ENCODE measurements around the gene REPIN1.
"Not testable (repeated sequence)": the region's sequence is repeated elsewhere in the genome, so short reads cannot be mapped to it uniquely, and the experiment has no call there.

REPIN1 gene

DNA sequence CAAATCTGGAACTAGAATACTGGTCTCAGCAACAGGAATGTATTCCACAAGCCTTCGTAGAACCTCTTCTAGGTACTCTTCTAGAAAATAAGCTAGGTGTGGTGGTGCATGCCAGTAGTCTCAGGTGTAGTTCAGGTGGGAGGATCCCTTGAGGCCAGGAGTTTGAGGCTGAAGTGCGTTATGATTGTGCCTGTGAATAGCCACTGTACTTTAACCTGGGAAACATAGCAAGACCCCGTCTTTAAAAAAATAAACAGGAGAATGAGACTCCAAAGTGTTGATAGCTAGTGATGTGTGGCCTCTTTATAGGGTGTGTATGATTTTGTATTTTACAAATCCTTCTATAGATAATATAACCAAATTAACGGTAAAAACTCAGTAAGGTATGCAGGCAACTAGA lies 9.0 kb downstream of the REPIN1 start:
- no peak for DNase-seq

GRCh38 chr7:150378115-150378852 lies 9.7 kb downstream of the REPIN1 start:
- peak; percentile 57 for DNase-seq

- peak; percentile 97 for DNase-seq
These were observed 10.3 kb downstream of the REPIN1 start, which contains the start of gene ZNF775 for GRCh38 chr7:150378853-150379440. Gene ZNF775, plus strand, starts transcription at chr7:150379330. Its CDS starts 9,141 bp downstream, at chr7:150388471.

DNA sequence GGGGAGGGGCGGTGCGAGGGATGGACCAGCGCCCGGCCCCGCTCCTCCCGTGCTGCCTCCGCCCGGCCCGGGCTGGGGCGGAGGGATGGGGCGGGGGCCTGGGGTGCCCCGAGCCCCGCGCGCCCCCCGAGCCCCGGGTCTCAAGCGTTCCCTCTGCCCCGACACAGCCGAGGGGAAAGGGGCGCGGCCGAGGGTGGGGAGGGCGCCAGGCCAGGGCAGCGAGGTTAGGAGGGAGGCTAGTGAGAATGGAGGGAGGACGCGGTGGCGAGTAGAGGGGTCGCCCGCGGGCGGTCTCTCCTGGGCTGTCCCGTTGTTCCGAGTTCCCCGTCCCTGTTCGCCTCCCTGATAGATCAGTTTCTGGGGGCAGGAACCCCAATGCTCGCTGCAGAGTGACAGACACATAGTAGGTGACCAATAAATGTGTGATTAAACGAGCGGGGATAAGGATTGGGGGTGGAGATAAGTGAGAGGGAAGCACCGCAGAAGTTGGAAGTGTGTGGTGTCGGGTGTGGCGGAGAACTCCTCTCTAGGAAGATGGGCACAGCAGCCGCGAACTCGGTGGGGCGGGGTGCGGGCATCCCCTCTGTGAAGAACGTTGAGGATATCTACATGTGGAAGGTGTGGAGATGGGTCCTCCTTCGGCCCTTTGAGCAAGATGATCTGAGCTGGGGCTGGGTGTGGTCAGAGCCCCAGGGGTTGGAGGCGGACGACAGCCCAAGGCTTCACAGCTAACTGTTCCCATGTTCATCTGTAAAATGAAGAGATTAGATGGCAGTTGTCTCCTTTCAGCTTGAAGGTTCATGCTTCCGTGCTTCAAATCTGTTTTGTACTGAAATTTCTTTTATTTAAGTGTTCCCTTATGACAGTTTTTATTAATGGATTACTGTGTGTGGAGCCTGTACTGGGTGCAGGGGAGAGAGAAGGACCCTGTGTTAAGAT lies 11.1 kb downstream of the REPIN1 start:
- no peak for DNase-seq

DNA sequence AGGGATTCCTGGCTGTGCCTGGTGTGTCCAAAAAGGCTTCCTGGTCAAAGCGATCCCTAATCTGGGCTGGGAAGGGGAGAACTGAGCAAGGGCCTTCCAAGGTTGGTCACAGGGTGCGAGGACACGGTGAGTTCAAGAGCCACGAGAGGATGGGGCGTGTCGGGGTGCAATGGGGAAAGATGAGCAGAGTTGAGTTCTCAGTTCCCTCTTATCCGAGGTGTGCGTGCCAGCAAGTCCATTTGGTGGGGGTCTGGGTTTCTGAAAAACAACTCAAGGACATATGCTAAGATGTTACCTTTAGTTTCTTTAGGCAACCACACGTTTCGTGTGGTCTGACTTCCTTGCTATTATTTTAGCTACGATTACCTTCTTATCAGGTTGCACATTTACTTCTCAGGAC lies 11.8 kb downstream of the REPIN1 start:
- no peak for DNase-seq

GRCh38 chr7:150381096-150381495 lies 12.5 kb downstream of the REPIN1 start:
- DNase-seq: no peak

DNA sequence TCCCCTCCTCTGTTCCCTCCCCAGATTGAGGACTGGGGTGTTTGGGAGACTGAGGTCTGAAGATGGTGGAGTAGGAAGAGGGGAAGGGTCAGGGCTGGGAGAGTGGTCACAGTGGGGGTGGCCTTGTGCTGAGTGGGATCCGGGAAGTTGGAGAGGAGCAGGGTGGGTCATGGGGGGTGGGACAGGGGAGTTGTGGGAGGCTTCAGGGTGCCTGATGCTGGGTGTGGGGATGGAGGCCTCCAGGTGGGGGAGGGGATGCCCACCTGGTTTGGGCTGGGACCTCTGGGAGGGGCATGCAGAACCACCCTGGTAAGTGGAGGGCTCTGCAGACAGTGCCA lies 13.1 kb downstream of the REPIN1 start:
- DNase-seq: no peak

GRCh38 chr7:150382123-150382843 lies 13.7 kb downstream of the REPIN1 start:
- DNase-seq: no peak

GRCh38 chr7:150382844-150383225 lies 14.2 kb downstream of the REPIN1 start:
- DNase-seq: no peak

- DNase-seq: no peak
These were observed 15.2 kb downstream of the REPIN1 start for GRCh38 chr7:150383710-150384397.

DNA sequence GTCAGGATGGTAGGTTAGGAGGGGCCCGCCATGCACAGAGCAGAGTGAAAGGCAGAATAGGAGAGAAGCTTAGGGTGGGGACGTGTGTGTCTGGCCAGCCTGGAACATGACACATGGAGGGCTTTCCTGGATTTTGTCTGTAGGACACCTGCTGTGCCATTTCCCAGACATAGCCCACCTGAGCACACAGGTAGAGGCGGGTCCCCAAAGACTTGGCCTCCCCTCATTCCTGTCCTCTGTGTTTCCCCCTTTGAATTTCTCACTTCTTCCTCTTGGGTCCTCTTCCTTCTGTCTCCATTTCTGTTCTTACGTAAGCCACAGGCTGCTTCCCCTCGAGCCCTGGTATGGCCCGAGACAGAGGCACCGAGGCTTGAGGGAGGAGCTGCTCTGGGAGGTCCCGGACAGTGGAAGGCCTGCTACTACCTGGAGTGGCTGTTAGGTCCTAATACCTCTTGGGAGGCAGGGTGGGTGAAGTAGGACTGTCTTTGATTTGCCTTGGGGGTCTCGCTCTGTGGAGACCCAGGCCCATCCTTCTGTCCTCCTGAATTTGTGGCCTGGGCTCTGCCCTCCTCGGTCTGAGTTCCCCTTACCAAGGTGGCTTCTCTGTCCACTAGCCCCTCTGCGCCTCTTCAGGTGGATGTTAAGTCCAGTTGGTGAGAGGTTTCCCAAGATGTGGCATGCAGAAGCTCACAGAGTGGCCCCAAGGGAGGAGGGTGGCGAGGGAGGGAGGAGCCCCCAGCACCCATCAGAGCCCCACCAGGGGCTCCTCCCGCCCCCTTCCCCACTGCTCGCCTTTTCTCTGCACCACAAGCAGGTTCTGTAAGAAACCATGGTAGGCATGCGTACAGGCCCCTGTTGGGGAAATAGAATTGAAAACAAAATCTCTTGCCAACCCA lies 16.0 kb downstream of the REPIN1 start:
- DNase-seq: no peak

DNA sequence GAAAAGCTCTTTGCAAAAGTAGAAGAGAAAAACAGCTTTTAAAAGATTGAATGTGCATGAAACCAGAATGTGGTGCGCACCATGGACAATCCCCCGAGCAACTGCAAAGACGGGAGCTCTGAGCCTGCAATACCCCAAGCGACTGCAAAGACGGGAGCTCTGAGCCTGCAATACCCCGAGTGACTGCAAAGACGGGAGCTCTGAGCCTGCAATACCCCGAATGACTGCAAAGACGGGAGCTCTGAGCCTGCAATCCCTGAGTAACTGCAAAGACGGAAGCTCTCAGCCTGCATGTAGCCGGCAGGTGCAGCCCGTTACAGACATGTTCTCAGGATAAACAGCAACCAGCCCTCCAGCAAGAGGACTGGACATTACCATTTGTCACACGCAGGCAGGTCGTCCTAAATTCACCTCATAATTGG lies 16.7 kb downstream of the REPIN1 start:
- DNase-seq: no peak

GRCh38 chr7:150385884-150386283 lies 17.3 kb downstream of the REPIN1 start:
- DNase-seq: not testable (repeated sequence)

- DNase-seq: no peak
These were observed 19.7 kb downstream of the REPIN1 start for GRCh38 chr7:150388306-150388705.

DNA sequence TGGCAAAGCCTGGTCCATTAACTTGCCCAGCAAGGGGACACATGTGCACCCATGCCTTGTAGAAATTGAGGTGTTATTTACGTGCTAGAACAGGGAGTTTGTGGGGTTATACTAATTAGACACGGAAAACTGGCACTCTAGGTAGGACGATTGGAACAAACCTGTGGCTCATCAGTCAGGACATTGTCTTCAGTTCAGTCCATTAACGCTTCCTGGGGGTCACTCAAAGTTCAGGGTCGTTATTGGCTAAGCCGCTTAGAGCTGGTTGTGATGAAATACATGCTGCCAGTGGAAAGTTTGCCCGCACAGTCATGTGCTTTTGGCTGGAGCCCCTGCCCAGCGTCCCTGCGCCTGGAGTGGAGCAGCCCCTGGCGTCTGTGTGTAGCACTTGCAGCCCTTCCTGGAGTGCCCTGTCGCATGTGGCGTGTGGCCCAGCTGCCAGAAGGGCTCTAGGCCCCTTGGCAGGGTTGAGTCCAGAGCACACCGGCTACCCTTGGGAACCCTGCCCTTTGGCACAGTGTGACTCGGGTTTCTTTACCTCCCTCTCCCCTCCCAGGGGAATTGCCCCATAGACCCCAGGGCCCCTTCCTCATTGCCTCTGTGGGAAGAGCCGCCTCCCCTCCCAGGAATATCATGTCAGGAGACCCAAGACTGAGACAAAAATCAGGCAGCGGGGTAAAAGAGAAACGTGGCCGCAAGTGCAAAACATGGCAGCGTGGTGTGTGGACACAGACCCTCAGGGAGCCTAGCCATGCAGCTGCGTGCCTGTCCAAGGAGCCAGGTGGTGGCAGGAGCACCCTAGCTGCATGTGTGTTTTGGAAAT lies 20.3 kb downstream of the REPIN1 start:
- DNase-seq: no peak

DNA sequence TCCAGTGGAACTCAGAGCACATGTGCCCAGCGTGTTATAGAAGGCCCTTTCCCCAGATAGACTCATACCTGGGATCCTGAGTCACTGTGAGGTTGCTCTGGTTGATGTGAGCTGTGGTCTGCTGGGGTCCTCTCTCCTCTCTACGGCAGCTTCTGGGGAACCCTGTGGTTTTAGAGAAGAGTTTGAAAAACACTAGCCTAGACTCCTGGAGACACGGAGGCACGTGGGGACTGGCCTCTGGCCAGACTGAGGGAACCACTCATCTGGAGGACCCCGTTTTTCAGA lies 20.9 kb downstream of the REPIN1 start:
- no peak for DNase-seq

- DNase-seq: no peak
These were observed 21.6 kb downstream of the REPIN1 start for GRCh38 chr7:150390205-150390604.

DNA sequence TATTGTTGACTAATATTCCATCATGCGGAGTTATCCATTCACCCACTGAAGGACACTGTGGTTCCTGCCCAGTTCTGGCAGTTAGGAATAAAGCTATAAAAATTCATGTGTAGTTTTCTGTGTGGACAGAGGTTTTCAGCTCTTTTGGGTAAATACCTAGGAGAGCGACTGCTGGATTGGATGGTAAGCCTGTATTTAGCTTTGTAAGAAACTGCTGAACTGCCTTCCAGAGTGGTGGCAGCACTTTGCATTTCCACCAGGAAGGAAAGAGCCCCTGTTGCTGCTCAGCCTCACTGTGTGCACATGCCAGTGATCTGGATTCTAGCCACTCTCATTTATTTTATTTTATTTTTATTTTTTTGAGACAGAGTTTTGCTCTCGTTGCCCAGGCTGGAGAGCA lies 24.7 kb downstream of the REPIN1 start:
- DNase-seq: no peak

DNA sequence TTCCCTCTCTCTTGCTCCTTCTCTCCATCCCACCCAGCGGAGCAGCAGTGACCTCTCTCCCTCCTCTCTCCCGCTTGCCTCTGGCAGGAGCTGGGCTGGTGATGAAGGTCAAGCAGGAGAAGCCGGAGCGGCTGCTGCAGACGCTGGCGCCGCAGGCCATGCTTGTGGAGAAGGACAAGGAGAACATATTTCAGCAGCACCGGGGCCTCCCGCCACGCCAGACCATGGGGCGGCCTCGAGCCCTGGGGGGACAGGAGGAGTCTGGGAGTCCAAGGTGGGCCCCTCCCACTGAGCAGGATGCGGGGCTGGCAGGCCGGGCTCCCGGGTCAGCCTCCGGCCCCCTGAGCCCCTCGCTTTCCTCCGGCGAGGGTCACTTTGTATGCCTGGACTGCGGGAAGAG lies 27.8 kb downstream of the REPIN1 start:
- DNase-seq: no peak

- DNase-seq: no peak
These were observed 28.2 kb downstream of the REPIN1 start for GRCh38 chr7:150396851-150397260.

Measured in 8988T (cell line).